ENCODE results near the gene PAPPA. TPM values are rescaled to one million over a fixed set of nuclear protein-coding genes. Genes with fewer than 3 reads are reported as not detected.

The PAPPA gene
- total and polyA plus RNA-seq, 2 of the 8 experiments (the other 6 are each of a cell fraction or from before 2014, with no cell fraction given) = 0.18 to 0.63 TPM

- Histone ChIP-seq H3K23ac (ENCODE audit: insufficient read length) (no peak overlapping the region), H2AK5ac (ENCODE audit: low read depth, low read length) (no peak overlapping the region), H4K8ac (ENCODE audit: extremely low read depth, insufficient read depth, low read length) (no peak overlapping the region), H4K20me1 (replicated peaks in 1 of 2; ENCODE audit: control insufficient read depth in 1 of 2, insufficient read depth in 2 of 2, low read length in 2 of 2) (no peaks in the 10 kb centered on the region), H4K5ac (ENCODE audit: insufficient read length, low read depth, low read length) (no peak overlapping the region), H3K14ac (ENCODE audit: insufficient read length) (no peak overlapping the region), H3K9ac (replicated peaks in 1 of 4; ENCODE audit: extremely low read depth in 1 of 4, low read depth in 3 of 4, low read length in 3 of 4) (no peak overlapping the region), H2BK5ac (ENCODE audit: low read depth, low read length) (no peak overlapping the region), H3K79me2 (ENCODE audit: control insufficient read depth in 1 of 2, insufficient read depth in 2 of 2, low read length in 2 of 2) (no peaks in the 10 kb centered on the region), H3K9me3 (ENCODE audit: insufficient read depth in 2 of 2, low read depth in 1 of 2, low read length in 1 of 2) (no peaks in the 10 kb centered on the region), H4K91ac (replicated peaks; ENCODE audit: insufficient read length, low read length) (no peak overlapping the region), H3K27me3 (replicated peaks in 1 of 4; ENCODE audit: control insufficient read depth in 3 of 4, extremely low read depth in 1 of 4, insufficient read depth in 3 of 4, low read length in 3 of 4) (no peaks in the 10 kb centered on the region), H2BK120ac (replicated peaks; ENCODE audit: low read depth, low read length) (no peak overlapping the region), H3K18ac (ENCODE audit: extremely low read depth, low read length) (no peak overlapping the region), H3K79me1 (ENCODE audit: low read depth, low read length) (no peaks in the 10 kb centered on the region), H3K23me2 (ENCODE audit: low read depth, low read length) (no peaks in the 10 kb centered on the region), H3K56ac (replicated peaks; ENCODE audit: insufficient read length, low read depth, low read length) (no peak overlapping the region), H3K4ac (replicated peaks; ENCODE audit: insufficient read length, low read depth, low read length) (no peak overlapping the region), H2BK20ac (ENCODE audit: low read length) (no peak overlapping the region), H3K4me3 (ENCODE audit: extremely low read depth in 1 of 4, insufficient read depth in 2 of 4, low read depth in 3 of 4, low read length in 4 of 4) (no peak overlapping the region), H3K27ac (ENCODE audit: low read depth, low read length) (no peak overlapping the region), H2BK15ac (ENCODE audit: low read length) (no peak overlapping the region), H3K4me2 (ENCODE audit: insufficient read depth in 1 of 2, low read depth in 2 of 2, low read length in 2 of 2) (no peak overlapping the region), H2AFZ (ENCODE audit: low read length) (no peak overlapping the region), H3K4me1 (replicated peaks in 1 of 4; ENCODE audit: control insufficient read depth in 3 of 4, insufficient read depth in 4 of 4, low read length in 3 of 4) (peaks cover 0 to 3% (median 1%) of the 10 kb centered on the region in 4 experiments; a peak in 3 of 7 replicates), H3K36me3 (ENCODE audit: control insufficient read depth in 2 of 4, insufficient read depth in 4 of 4, low read length in 3 of 4) (no peaks in the 10 kb centered on the region), H2BK12ac (ENCODE audit: low read depth, low read length) (no peak overlapping the region)
- 91% methylated on average over 9 of the region's 9 CpGs; no CpG with 5 or more reads in 1 of the 2 experiments for WGBS, 2 experiments (ENCODE audit: extremely low coverage in 1 of 2, insufficient coverage in 1 of 2, insufficient read length in 1 of 2, insufficient replicate concordance in 2 of 2, low coverage in 1 of 2, low lambda C conversion rate in 2 of 2, missing lambda C conversion rate in 1 of 2)
- DNase-seq (ENCODE audit: low read depth in 1 of 2, low spot score in 2 of 2) = no peak
- ChIA-PET CTCF (ENCODE audit: partially characterized antibody) (interaction anchor here (0.7 to 4.4 kb wide), 3 partner anchors 11 to 722 kb away, joined by 3 to 22 read pairs (median 3); no protein-coding TSS in a partner anchor), POLR2A (ENCODE audit: partially characterized antibody) (interaction anchor here (1.1 to 1.2 kb wide), 2 partner anchors 10 to 37 kb away, joined by 3 read pairs; no protein-coding TSS in a partner anchor)
- TF ChIP-seq JUN (IDR thresholded peaks at IDR 0.05; ENCODE audit: low read depth, low read length) (no peak), SAP30 (IDR thresholded peaks at IDR 0.05; ENCODE audit: insufficient read depth, insufficient replicate concordance, low read length) (no peak), RBBP5 (IDR thresholded peaks at IDR 0.05; ENCODE audit: borderline replicate concordance, low read depth, low read length) (no peak), NRF1 (IDR thresholded peaks at IDR 0.05; ENCODE audit: low read depth, low read length) (no peak), EP300 (IDR thresholded peaks at IDR 0.05; ENCODE audit: borderline replicate concordance in 1 of 2, low read depth in 2 of 2, low read length in 2 of 2) (no peak), TBP (IDR thresholded peaks at IDR 0.05; ENCODE audit: low read depth, low read length) (no peak), FOSL1 (IDR thresholded peaks at IDR 0.05; ENCODE audit: insufficient read depth, low read depth, low read length) (no peak), CBX8 (IDR thresholded peaks at IDR 0.05; ENCODE audit: borderline replicate concordance, low read depth, low read length) (no peak)
- FAIRE-seq = no peak
Observed at GRCh38 chr9:116368680-116369079, 215.1 kb downstream of the PAPPA start.

All from H1 (cell line).